Right ventricle myocardium inferior (tissue), 1 donor: ENCODE results near the gene UBA52. TPM values are rescaled to one million over a fixed set of nuclear protein-coding genes. Genes with fewer than 3 reads are reported as not detected.
"Not testable (repeated sequence)": the region's sequence is repeated elsewhere in the genome, so short reads cannot be mapped to it uniquely, and the experiment has no call there.

Source experiments
- ATAC-seq: fragments of 200-7000 bp; cut with Tn5 transposase; one replicate; pipeline ENCODE4 v1.9.1; 2020; ENCODE audit warnings: mild to moderate bottlenecking, moderate library complexity
- DNase-seq: peaks from one replicate; pipeline ENCODE4 v3.0.0; 2021; ENCODE audit errors: missing footprints
- intact Hi-C: fragments of 100-400 bp; cut with DNase I; formaldehyde crosslinking; loops from one replicate; pipeline ENCODE4 v1.11.0; 2022
- long read RNA-seq: library from polyadenylated mRNA; unstranded; transcript quantifications from one replicate; pipeline ENCODE4 v2.0.0, GENCODE V29; 2021
- total RNA-seq: library from RNA; stranded (reverse); fragmentation: NEBNext Ultra II Directional; extraction: Animal tissue kit (Norgen Biotek cat#: 25700); gene quantifications from one replicate; pipeline ENCODE4 v1.2.1, GENCODE V29; 2021
- donor health status: DM: no; HTN: yes; CAD: no; lungs with severe emphysema.

Gene UBA52
- total RNA-seq = 737 TPM
- long read RNA-seq, transcript UBA52-209 (4 exons, 514 nt) = minor isoform, 7 of 109 reads
- long read RNA-seq, transcript UBA52-201 (5 exons, 572 nt) = minor isoform, 45 of 109 reads
- long read RNA-seq, transcript UBA52-202 (5 exons, 2,845 nt) = major isoform, 51 of 109 reads
- long read RNA-seq, partial matches to known transcripts = 2 of 109 reads
- long read RNA-seq, other reads (novel, unspliced or antisense) = 3 of 109 reads

DNA sequence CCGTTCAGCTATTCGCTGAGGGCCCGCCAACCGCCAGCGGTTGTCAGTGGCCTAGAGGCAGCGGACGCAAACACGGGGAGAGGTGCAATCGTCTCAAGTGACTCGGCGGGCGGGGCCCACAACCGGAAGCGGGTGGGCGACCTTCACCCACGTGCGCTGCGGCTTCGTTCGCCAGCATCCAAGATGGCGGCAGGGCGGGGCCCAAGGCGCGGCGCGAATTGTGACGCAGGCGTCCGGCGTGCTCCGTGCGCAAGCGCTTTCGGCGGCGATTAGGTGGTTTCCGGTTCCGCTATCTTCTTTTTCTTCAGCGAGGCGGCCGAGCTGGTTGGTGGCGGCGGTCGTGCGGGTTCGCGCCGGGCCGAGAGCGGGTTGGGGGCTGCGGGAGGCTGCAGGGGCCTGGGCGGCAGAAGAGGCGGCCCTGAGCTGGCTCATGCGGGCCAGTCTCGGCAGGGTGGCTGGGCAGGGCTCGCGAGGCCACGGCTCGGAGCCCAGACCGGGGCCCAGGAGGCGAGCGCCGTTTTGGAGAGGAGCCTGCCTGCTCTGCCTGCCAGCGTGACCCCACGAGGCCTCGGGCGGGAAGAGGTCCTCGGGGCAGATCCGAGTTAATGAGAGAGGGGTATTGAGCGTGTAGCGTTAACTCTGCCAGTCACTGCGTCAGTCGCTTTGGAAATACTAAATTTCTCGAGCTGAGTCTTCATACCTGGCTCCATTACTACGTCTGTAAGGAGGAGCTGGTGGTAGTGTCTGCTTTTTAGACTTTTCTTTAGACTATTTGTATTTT, at the start of gene UBA52:
UBA52 (plus strand) TSS at position 294 of the 781 bp plus-strand sequence. CDS start 1,444 bp downstream, outside the sequence.
- intact Hi-C loops = loop anchor here (1.0 to 5.0 kb wide), 3 partner anchors 49 to 348 kb away; partner anchors contain the start of genes COPE, DDX49 and ELL
- DNase-seq (peak; percentile 98), ATAC-seq (peak; percentile 96)

DNA sequence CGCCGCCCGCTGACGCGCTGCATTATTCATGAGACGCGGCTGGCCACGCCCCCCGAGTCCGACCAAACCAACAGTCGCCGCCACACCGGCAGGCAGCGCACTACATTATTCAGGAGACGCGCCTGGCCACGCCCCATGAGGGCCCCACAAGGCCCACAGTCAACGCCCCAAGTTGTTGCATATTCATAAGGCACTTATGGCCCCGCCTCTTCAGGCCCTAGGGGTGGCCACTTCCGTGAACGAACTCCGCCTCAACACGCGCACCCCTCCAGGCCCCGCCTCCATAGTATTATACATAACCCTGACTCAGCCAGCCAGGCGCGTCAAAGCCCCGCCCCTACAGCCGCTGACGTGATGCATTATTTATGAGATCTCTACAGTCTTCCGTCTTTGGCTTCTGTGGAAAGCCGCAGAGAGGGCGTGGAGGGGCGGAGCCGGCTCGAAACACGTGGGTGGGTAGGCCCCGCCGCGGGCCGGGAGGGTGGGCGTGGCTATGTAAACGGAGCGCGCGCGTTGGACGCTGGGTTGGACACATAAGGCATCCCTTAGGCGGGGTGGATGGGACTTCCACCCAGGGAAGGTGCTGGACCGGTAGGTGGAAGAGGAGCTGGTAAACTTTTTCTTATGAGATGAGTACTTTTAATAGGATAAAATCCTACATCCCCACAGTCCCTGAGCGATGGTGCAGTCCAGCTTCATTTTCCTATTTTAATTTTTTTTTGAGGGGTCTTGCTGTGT, 49.4 kb upstream of the UBA52 start:
- intact Hi-C loops = loop anchor here (5.0 kb wide), 2 partner anchors 35 to 50 kb away; partner anchors contain the start of genes KXD1 and UBA52
- ATAC-seq (peak; percentile 95), DNase-seq (peak; percentile 100)

DNA sequence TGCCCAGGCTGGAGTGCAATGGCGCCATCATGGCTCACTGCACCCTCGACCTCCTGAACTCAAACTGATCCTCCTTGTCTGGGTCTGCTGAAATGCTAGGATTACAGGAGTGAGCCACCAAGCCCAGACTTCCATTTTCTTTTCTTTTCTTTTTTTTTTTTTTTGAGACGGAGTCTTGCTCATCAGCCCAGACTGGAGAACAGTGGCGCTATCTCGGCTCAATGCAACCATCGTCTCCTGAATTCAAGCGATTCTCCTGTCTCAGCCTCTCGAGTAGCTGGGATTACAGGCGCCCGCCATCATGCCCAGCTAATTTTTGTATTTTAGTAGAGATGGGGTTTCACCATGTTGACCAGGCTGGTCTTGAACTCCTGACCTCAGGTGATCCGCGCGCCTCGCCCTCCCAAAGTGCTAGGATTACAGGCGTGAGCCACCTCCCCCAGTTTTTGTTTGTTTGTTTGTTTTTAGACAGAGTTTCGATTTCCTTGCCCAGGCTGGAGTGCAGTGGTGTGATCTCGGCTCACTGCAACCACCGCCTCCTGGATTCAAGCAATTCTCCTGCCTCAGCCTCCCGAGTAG, 48.7 kb upstream of the UBA52 start:
- intact Hi-C loops = loop anchor here (5.0 kb wide), 2 partner anchors 34 to 49 kb away; partner anchors contain the start of genes KXD1 and UBA52
- not testable (repeated sequence) for DNase-seq, ATAC-seq

DNA sequence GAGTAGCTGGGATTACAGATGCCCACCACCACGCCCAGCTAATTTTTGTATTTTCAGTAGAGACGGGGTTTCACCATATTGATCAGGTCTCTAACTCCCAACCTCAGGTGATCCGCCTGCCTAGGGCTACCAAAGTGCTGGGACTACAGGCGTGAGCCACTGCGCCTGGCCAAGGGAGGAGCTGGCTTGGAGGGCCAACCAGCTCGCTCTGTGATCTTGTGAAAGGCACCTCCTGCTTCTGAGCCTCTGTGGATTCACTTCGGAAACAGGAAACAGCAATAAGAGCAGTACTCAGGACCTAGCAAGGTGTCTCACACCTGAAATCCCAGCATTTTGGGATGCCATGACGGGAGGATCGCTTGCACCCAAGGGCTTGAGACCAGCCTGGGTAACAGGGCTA, 47.8 kb upstream of the UBA52 start:
- DNase-seq = no peak
- ATAC-seq = no peak
- intact Hi-C loops = loop anchor here (5.0 kb wide), 2 partner anchors 33 to 48 kb away; partner anchors contain the start of genes KXD1 and UBA52

DNA sequence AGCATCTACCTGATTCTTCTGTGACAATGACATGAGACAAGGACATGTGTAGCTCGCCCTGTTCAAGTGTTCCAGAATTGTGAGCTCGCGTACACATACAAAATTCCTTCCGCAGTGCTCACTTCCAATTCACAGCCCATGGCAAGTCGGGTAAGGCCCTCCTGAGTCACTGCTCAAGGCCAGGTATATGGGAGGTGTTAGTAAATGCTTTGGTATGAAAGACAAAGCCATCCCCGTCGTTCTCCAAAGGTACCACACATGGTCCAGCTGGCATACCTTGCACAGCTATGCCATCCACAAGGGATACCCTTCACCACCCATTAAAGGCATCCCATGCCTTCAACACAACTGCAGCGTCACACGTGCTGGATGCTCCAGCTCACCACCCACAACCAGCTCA, 45.3 kb upstream of the UBA52 start:
- intact Hi-C loops = no loop called here
- DNase-seq (no peak), ATAC-seq (no peak)

DNA sequence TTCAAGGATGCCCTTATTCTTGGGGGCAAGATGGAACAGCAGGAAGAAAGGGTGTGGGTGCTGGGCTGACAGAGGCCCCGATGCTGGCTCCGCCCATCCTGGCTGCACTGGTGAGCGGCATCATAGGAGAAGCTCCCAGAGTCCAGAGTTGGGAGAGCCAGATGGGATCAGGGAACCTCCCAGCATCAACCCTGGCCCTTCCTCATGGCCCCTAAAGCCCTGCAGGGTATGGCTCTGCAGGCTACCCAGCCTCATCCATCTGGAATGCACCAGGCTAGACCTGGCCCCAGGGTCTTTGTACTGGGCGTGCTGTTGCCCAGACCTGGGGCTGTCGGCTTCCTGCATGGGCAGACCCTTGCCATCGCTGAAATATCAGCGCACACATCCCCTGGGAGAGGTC, 41.9 kb upstream of the UBA52 start:
- ATAC-seq (peak; percentile 43), DNase-seq (no peak)
- intact Hi-C loops = no loop called here

DNA sequence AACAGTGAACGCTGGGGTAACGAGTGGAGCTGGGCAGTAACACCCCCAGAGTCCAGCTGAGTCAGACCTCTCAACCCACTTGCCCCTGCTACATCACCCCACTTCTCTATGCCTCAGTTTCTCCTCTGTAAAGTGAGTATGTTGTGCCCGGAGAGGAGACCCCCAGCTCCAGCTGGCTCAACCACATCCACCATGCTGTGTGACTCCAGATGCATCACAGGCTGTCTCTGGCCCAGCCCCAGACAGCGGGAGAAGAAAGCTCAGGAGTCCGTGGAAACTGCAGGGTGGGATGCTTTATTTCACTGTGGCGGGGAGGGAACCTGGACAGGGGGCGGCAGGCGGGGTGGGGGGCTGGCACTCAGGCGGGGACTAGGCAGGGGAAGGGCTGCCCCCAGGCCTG, 40.2 kb upstream of the UBA52 start:
- intact Hi-C loops = no loop called here
- no peak for DNase-seq
- ATAC-seq = no peak

DNA sequence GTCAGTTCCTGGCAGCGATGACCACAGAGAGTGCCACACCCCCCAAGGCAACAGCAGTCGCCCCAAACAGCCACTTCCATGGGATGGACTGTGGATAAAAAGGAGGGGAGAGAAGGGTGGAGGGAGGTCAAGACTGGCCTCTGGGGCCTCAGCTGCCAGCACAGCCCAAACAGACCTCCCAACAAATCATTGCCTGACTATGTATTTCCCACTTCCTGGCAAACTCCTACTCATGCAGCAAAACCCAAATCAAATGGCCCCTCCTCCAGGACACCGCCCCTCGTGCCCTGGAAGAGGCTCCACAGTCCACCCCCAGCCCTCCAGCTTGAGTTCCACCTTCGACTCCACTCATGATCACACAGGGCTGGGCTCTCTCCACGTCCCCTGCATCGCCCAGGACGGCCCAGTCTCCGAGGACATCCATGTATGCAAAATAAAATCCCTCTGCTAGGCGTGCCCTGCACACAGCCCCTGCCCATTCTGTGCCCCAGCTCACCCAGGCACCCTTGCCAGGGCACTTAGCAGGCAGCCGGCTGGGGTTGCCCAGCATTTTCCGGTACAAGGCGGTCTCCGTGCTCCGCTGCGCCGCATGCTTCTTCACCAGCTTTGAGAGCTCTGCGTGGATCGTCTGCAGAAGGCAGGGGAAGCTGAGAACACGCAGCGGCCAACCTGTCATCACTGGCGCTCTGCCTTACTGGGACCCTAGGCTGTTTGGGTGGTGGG, 39.3 kb upstream of the UBA52 start:
- intact Hi-C loops = no loop called here
- ATAC-seq (no peak), DNase-seq (no peak)

DNA sequence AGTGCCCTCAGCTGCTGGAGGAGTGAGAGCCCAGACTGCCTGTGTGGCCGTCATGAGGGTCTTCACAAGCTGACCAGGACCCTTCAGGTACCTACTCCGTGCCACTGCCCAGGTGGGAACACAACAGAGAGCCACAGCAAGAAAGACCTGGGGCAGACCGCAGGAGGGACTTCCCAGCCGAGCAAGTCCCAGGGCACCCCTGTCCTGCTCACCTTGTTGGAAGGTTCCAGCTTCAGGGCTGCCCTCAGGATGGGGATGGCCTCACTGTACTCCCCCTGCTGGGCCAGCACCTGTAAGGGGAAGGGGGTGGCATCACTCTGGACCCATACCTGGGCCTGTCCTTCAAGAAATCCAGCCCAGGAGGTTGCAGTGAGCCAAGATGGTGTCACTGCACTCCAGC, 38.6 kb upstream of the UBA52 start:
- intact Hi-C loops = no loop called here
- DNase-seq = no peak
- no peak for ATAC-seq

DNA sequence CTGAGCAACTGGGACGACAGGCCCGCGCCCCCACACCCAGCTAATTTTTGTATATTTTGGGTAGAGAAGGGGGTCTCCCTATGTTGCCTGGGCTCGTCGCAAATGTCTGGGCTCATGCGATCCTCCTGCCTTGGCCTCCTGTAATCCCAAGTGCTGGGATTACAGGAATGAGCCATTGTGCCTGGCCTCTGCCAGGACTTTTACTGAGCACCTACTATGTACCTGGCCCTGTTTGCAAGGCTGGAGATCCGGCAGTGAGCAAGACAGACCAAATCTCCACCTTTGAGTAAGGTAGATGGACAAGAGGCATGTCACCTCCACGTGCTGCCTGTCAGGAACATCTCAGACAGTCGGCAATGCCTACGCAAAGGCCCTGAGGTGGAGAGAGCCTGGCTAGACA, 35.2 kb upstream of the UBA52 start:
- intact Hi-C loops = no loop called here
- ATAC-seq (no peak), DNase-seq (no peak)

DNA sequence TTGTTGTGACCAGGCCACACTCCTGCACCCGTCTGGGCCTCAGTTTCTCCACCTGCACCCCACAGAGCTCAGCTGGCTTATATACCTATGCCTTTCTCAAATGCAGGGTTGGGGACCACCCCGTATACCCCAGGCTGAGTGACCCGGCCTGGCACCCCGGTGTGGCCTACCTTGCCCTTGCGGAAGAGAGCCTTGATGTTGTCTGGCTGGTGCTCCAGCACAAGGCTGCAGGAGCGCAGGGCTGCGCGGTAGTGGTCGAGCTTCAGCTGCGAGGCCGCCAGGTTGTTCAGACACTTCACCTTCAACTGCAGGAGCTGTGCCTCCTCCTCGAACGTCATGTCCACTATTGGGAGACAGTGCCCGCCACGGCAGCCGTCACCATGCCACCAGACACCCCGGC, 34.2 kb upstream of the UBA52 start:
- no peak for ATAC-seq
- intact Hi-C loops = no loop called here
- DNase-seq = no peak

DNA sequence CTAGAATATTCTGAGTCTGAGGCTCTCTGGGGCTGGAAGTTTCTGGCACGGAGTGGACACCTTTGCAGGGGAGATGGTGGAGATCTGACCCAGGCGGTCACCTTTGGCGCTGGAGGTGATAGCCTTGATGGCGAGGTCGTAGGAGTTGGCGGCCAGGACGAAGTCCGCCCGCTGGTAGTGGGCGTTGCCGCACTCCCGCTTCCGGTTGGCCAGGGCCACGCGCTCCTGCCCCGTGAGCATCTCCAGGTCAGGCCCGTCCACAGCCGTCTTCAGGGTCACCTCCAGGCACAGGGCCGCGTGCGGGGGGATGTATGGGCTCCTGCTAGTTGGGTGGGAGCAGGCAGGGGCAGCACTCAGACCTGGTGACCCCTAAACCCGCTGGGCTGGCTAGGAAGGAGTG, 33.5 kb upstream of the UBA52 start:
- no peak for DNase-seq
- intact Hi-C loops = no loop called here
- ATAC-seq = no peak

DNA sequence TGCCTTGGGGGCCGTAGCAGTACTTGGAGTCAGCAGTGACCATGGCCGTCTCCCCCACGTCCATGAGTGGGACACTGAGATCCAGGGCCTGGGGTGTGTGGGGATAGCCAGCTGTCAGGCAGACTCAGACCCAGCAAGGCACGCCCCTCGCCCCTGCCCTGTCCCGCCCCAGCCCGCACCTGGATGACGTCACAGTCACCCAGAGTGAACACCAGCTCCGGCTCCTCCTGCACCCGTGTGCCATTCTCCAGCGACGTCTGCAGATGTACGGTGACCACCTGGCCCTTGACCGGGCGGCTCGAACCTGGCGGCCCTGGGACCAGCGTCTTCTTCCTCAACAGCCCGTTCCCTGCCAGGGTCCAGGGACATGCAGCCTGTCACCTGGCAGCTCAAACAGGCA, 32.3 kb upstream of the UBA52 start:
- DNase-seq (no peak), ATAC-seq (no peak)
- intact Hi-C loops = no loop called here

DNA sequence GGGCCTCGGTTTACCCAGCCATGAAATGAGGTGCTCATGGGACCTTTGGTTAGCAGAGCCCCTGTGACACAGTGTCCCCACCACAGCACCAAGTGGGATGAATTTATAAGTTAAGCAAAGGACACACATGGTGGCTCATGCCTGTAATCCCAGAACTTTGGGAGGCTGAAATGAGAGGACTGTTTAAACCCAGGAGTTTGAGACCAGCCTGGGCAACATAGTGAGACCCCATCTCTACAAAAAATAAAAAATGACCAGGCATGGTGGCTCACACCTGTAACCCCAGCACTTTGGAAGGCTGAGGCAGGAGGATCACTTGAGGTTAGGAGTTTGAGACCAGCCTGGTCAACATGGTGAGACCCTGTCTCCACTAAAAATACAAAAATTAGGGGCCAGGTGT, 31.5 kb upstream of the UBA52 start:
- ATAC-seq, intact Hi-C loops, DNase-seq: not testable (repeated sequence)

DNA sequence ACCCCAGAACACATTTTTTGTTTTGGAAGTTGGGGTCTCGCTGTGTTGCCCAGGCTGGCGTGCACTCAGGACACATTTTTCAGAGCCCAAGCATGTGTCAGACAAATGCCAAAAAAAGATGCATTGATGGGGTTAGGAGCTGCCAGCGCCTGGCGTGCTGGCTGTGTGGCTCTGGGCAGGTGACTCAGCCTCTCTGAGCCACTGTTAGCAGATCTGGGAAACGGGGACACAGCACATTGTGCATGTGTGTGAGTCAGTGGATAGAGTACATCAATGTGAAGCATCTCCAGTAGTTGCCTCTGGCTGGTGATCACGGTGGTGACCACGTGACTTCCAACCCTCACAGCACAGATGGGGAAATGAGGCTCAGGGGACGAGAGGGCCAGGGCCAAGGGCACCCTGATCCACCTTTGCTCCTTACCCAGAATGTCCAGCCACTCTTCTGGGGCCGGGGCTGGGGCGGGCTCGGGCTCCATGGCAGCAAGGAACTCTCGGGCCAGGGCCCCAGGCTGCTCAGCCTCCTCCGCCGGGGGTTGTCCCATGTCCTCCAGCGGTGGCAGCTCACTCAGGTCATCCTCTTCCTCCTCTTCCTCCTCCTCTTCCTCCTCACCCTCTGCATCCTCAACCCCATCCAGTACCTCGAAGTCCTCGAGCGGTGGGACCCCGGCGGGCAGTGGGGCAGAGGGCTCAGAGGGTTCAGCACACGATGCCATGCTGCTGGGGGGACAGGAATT, 30.2 kb upstream of the UBA52 start:
- no peak for ATAC-seq
- intact Hi-C loops = no loop called here
- DNase-seq = no peak

DNA sequence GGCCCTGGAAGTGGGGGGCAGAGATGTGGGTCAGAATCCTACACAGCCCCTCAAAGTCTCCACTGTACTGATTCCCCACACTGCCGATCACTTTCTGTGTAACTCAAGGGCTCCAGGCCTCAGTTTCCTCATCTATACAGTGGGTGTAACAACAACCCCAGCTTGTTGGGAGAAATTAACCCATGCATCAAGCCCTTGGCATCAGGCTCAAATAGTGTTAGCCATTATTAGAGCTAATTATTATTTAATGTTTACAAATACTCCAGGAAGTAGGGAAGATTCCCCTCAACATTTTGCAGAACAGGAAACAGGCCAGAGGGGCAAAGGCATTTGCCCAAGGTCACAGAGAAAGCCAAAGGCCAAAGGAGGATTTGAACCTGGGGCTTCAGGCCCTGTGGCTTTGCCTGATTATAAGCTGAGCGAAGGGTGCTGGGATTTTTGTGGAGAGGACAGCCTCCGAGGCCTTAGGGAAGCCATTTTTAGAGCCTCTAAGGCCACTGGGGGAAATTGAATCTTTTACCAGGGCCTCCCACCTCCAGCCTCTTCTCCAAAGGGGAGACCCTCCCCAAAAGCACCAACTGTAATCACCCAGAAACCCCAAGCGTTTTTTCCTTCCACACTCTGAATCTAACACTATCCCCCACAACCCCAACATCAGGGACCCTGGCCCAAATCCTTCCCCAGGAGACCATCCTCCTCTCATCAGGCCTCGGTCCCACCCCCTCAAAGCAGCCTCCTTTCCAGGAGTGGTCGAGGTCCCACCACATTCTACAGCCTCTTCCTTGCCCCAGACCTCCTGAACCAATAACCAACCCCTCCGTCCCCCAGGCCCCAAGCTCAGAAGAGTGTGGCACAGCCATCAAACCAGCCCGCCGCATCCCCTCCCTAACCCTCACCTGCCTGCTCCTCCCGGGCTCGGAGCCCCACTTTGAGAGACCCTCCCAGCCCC, 29.4 kb upstream of the UBA52 start:
- DNase-seq (no peak), ATAC-seq (no peak)
- intact Hi-C loops = no loop called here
